IMR-90 (cell line): Measurements from ENCODE around the gene MTCL1. TPM values are rescaled to one million over a fixed set of nuclear protein-coding genes. Genes with fewer than 3 reads are reported as not detected.

Experiments
- ATAC-seq: fragments of 200-7000 bp; cut with Tn5 transposase; 2 replicates; pipeline ENCODE4 v1.9.1; 2020; ENCODE audit warnings: low read depth, mild to moderate bottlenecking, moderate library complexity
- BruUV-seq: library from RNA; stranded (reverse); fragments of 400-500 nt; replicated peaks from 2 replicates; lab custom pipeline; 2021; lab: Mats Ljungman, UMichigan
- CTCF ChIA-PET: fragments of 300-600 bp; formaldehyde crosslinking; extraction: SDS; loops from one replicate; lab custom pipeline; 2021; ENCODE audit warnings: antibody characterized with exemption; lab: Yijun Ruan, JAX
- POLR2A ChIA-PET: fragments of 300-600 bp; sonication (Branson Sonifier 250); formaldehyde crosslinking; loops from one replicate; lab custom pipeline; 2022; ENCODE audit warnings: antibody characterized with exemption; ENCODE audit not compliant: unreplicated experiment; lab: Charles Lee
- DNase-seq: peaks from one replicate; pipeline ENCODE4 v3.0.0; 2013
- H2AFZ ChIP-seq: replicated peaks from 2 replicates; pipeline ENCODE3; 2013; ENCODE audit warnings: low read length, mild to moderate bottlenecking; ENCODE audit not compliant: poor library complexity
- H2AK5ac ChIP-seq: 2 replicates; pipeline ENCODE4 v1.6.1; 2013; ENCODE audit warnings: low read depth, low read length, inconsistent platforms
- H2AK9ac ChIP-seq: replicated peaks from 2 replicates; pipeline ENCODE3; 2013; ENCODE audit warnings: mild to moderate bottlenecking, low read depth, low read length, moderate library complexity; ENCODE audit not compliant: poor library complexity
- H2BK120ac ChIP-seq: 2 replicates; pipeline ENCODE4 v1.6.1; 2013; ENCODE audit warnings: low read depth, low read length, inconsistent platforms
- H2BK15ac ChIP-seq: 3 replicates; pipeline ENCODE4 v1.6.1; 2013; ENCODE audit warnings: low read depth, low read length, inconsistent platforms
- H2BK20ac ChIP-seq: 2 replicates; pipeline ENCODE4 v1.6.1; 2013; ENCODE audit warnings: low read depth, mild to moderate bottlenecking, inconsistent platforms, low read length, moderate library complexity
- H2BK5ac ChIP-seq: 2 replicates; pipeline ENCODE4 v1.6.1; 2013; ENCODE audit warnings: mild to moderate bottlenecking, low read depth, low read length, inconsistent platforms; ENCODE audit not compliant: poor library complexity, severe bottlenecking
- H3K14ac ChIP-seq: replicated peaks from 2 replicates; pipeline ENCODE4 v1.6.1; 2013; ENCODE audit warnings: low read depth, low read length, inconsistent platforms
- H3K18ac ChIP-seq: 2 replicates; pipeline ENCODE4 v1.6.1; 2013; ENCODE audit warnings: low read depth, low read length, control low read depth
- H3K23ac ChIP-seq: 2 replicates; pipeline ENCODE4 v1.6.1; 2013; ENCODE audit warnings: low read depth, low read length, inconsistent platforms
- H3K27ac ChIP-seq: 2 replicates; pipeline ENCODE4 v1.5.1; 2013; ENCODE audit warnings: mild to moderate bottlenecking, control low read depth, low read length; ENCODE audit not compliant: insufficient read depth
- H3K27me3 ChIP-seq: 2 replicates; pipeline ENCODE4 v1.6.1; 2013; ENCODE audit warnings: low read length; ENCODE audit not compliant: control insufficient read depth, insufficient read depth
- H3K36me3 ChIP-seq: 2 replicates; pipeline ENCODE4 v1.6.1; 2013; ENCODE audit warnings: low read length, mixed read lengths; ENCODE audit not compliant: control insufficient read depth, insufficient read depth
- H3K4ac ChIP-seq: 2 replicates; pipeline ENCODE4 v1.6.1; 2013; ENCODE audit warnings: low read depth, low read length, inconsistent platforms
- H3K4me1 ChIP-seq: 2 replicates; pipeline ENCODE4 v1.6.1; 2013; ENCODE audit warnings: low read length, mixed read lengths; ENCODE audit not compliant: control insufficient read depth, insufficient read depth
- H3K4me2 ChIP-seq: 2 replicates; pipeline ENCODE4 v1.6.1; 2013; ENCODE audit warnings: low read depth, mild to moderate bottlenecking, control low read depth, low read length, moderate library complexity
- H3K4me3 ChIP-seq: 2 replicates; pipeline ENCODE4 v1.5.1; 2013; ENCODE audit warnings: low read depth, mild to moderate bottlenecking, control low read depth, low read length, moderate library complexity; ENCODE audit not compliant: insufficient read depth
- H3K56ac ChIP-seq: 2 replicates; pipeline ENCODE4 v1.6.1; 2013; ENCODE audit warnings: low read length, inconsistent platforms; ENCODE audit not compliant: insufficient read depth; ENCODE audit errors: extremely low read depth
- H3K79me1 ChIP-seq, 2 experiments: 2 replicates each; pipeline ENCODE4 v1.6.1; 2013; ENCODE audit warnings: low read length in 2 of 2, inconsistent platforms in 1 of 2, low read depth in 1 of 2
- H3K9ac ChIP-seq: 2 replicates; pipeline ENCODE4 v1.6.1; 2013; ENCODE audit warnings: low read depth, low read length, control low read depth
- H3K9me1 ChIP-seq: 2 replicates; pipeline ENCODE4 v1.6.1; 2013; ENCODE audit warnings: low read length, inconsistent platforms; ENCODE audit not compliant: insufficient read depth
- H3K9me3 ChIP-seq: 2 replicates; pipeline ENCODE4 v1.6.1; 2013; ENCODE audit warnings: low read length; ENCODE audit not compliant: control insufficient read depth, insufficient read depth
- H4K20me1 ChIP-seq: 2 replicates; pipeline ENCODE4 v1.6.1; 2013; ENCODE audit warnings: low read length, inconsistent platforms; ENCODE audit not compliant: insufficient read depth
- H4K5ac ChIP-seq: 2 replicates; pipeline ENCODE4 v1.6.1; 2013; ENCODE audit warnings: mild to moderate bottlenecking, low read depth, low read length, control low read depth
- H4K8ac ChIP-seq, 2 experiments: 2 replicates each; pipeline ENCODE4 v1.6.1; 2013; ENCODE audit warnings: low read depth in 2 of 2, low read length in 2 of 2, control low read depth in 1 of 2, inconsistent platforms in 1 of 2
- H4K91ac ChIP-seq: 2 replicates; pipeline ENCODE4 v1.6.1; 2013; ENCODE audit warnings: low read depth, low read length, inconsistent platforms; ENCODE audit not compliant: insufficient read depth
- RFX5 ChIP-seq: IDR thresholded peaks from 2 replicates; pipeline ENCODE4 v1.8.0; 2012; ENCODE audit warnings: low read depth, mild to moderate bottlenecking, low read length, moderate library complexity
- SMC3 ChIP-seq: fragments of 150-350 bp; IDR thresholded peaks from 2 replicates; pipeline ENCODE4 v1.6.1; 2016; ENCODE audit warnings: low read depth, mild to moderate bottlenecking, antibody characterized with exemption, low read length, moderate library complexity
- WGBS, 2 experiments: methylation state at CpG; one replicate each; pipeline versions ENCODE4 v1.1.5 to v1.1.7; 2013; ENCODE audit warnings: missing lambda C conversion rate in 2 of 2; ENCODE audit not compliant: insufficient read length in 1 of 2; ENCODE audit errors: extremely low coverage in 2 of 2; 5-methylcytosine and 5-hydroxymethylcytosine counted together
- dilution Hi-C: fragments of 300-500 bp; cut with HindIII; formaldehyde crosslinking; loops from one replicate; pipeline ENCODE4 v1.14.3; 2018; ENCODE audit warnings: low sequenced_read_pairs; ENCODE audit not compliant: unreplicated experiment
- in situ Hi-C: fragments of 300-500 bp; cut with MboI; formaldehyde crosslinking; loops from 3 replicates; pipeline ENCODE4 v1.14.3; 2019; ENCODE audit warnings: low sequenced_read_pairs, inconsistent platforms, mixed read lengths
- intact Hi-C: fragments of 100-400 bp; cut with micrococcal nuclease; formaldehyde crosslinking; loops from 2 replicates; pipeline ENCODE4 v1.10.0; 2022
- polyA plus RNA-seq, 3 experiments: library from polyadenylated mRNA; depleted of rRNA; stranded (reverse); fragments of >200 nt; gene quantifications; 2 replicates each; pipeline ENCODE4 v1.2.3, GENCODE V29; 2012; ENCODE audit warnings: low replicate concordance in 1 of 3
- total RNA-seq: library from RNA; depleted of rRNA; stranded (reverse); fragments of >200 nt; gene quantifications from 2 replicates; pipeline ENCODE4 v1.2.3, GENCODE V29; 2012

MTCL1 gene
- total and polyA plus RNA-seq, 2 of the 4 experiments (the other 2 are of a cell fraction): 29.0 to 45.3 TPM

DNA sequence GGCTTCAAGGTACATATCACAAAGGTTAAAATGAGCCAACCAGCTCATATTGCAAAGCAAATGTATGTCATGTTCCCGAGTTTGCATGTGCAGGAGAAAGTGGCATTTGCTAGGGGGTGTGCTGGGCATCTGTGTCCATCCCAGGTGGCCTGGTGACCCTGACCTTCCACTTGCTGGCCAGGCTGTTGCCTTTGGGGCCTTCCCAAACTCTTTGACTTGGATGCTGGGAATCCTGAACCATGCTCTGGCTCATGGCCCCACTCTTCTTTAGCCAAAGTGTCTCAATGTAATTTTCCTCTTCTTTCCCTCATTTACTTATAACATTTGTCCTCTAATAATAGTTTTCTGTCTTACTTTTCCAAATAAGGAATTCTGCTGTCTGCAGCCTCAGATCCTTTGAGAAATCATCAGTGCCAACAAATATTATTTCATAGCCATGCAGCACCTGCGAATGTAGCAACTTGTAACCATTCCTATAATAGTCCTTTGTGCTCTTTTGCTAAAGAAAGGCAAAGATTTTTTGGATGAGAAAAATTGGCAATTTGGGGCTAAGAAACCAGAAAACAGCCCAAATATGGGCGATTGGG is 64.2 kb downstream of the MTCL1 start:
- H3K79me1 ChIP-seq: peaks cover 54 to 77% of the 10 kb centered on the region in 2 experiments
- DNase-seq: no peak
- H4K8ac ChIP-seq: no peak overlapping the region
- H3K4me1 ChIP-seq: peaks cover 13% of the 10 kb centered on the region
- H4K91ac ChIP-seq: no peak overlapping the region
- H2BK15ac ChIP-seq: no peak overlapping the region
- H2AK9ac ChIP-seq: no peak overlapping the region
- H3K27me3 ChIP-seq: no peaks in the 10 kb centered on the region
- ChIA-PET CTCF (no interaction called here), POLR2A (no interaction called here)
- no peak overlapping the region for H2BK120ac ChIP-seq
- intact Hi-C loops (no loop called here), in situ Hi-C loops (no loop called here), dilution Hi-C loops (no loop called here)
- no peak overlapping the region for H3K27ac ChIP-seq
- H3K23ac ChIP-seq: no peak overlapping the region
- no peak overlapping the region for H3K56ac ChIP-seq
- H2AK5ac ChIP-seq: no peak overlapping the region
- 75% methylated on average over 2 of the region's 3 CpGs; no CpG with 5 or more reads in 1 of the 2 experiments for WGBS, 2 experiments
- no peak overlapping the region for H2BK20ac ChIP-seq
- peaks cover 5% of the 10 kb centered on the region for H4K20me1 ChIP-seq
- no peak overlapping the region for H2AFZ ChIP-seq
- no peak for ATAC-seq
- no peak overlapping the region for H3K4me2 ChIP-seq
- peak overlapping the region; percentile 7 for H2BK5ac ChIP-seq
- no peak overlapping the region for H3K4ac ChIP-seq
- H3K36me3 ChIP-seq: peaks cover 23% of the 10 kb centered on the region
- H3K18ac ChIP-seq: no peak overlapping the region
- H3K9me1 ChIP-seq: peaks cover 15% of the 10 kb centered on the region
- no TSS peak for BruUV-seq
- no peak for TF ChIP-seq SMC3
- TF ChIP-seq RFX5: no peak
- no peaks in the 10 kb centered on the region for H3K9me3 ChIP-seq
- H3K9ac ChIP-seq: no peak overlapping the region
- no peak overlapping the region for H3K14ac ChIP-seq
- no peak overlapping the region for H4K5ac ChIP-seq
- no peak overlapping the region for H3K4me3 ChIP-seq
